ENCODE measurements around the gene CHST8. TPM values are rescaled to one million over a fixed set of nuclear protein-coding genes. Genes with fewer than 3 reads are reported as not detected.

The CHST8 gene
- total and polyA plus RNA-seq, 2 of the 13 experiments (the other 11 are each of a cell fraction or from before 2014, with no cell fraction given): not detected

DNA sequence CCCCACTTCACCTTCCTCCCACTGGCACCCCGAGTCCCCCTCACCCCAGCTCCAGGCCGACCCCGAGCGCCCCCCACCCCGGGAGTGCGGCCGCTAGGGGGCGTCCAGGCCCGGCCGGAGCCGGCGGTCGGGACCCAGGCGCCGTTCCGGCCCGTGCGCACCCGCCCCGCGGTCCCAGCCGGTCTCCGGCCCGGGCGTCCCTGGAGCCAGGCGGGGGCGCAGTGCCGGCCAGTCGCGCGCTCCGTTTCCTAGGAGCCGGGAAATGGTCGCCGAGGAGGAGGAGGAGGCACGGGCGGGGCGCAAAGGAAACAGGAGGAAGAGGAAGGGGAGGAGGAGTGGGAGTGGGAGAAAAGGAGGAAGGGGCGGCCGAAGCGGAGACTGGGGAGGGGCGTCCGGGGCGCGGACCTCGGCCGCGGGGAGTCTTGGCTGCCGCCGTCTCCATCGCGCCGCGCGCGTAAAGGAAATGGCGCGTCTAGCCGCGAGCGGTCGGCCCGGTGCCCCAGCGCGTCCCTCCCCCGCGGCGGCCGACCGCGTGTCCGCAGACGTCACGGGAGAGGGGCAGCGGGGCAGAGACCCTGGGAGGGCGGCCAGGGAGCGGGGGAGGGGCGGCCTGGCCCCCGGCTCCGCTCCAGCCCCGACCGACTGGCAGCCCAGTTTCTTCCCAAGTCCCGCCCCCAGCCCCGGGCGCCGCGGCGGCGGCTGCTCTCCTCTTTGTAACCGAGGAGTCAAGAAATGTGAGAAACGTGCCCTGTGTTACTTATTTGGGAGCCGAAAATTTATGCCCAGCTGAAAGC, 173.8 kb downstream of the CHST8 start (continued):
- TF ChIP-seq RBM22 (optimal IDR thresholded peaks at IDR 0.05; ENCODE audit: low read length) (no peak), TCF12 (IDR thresholded peaks at IDR 0.05) (no peak), TCF12 (CRISPR knock-in tag; IDR thresholded peaks at IDR 0.05) (0 out of 2 replicates have a peak, but pooled peaks have one; percentile 31), IRX3 (CRISPR knock-in tag; IDR thresholded peaks at IDR 0.05; ENCODE audit: borderline replicate concordance, low read depth) (no peak), ZNF232 (CRISPR knock-in tag; IDR thresholded peaks at IDR 0.05; ENCODE audit: borderline replicate concordance) (no peak), ZNF552 (CRISPR knock-in tag; IDR thresholded peaks at IDR 0.05; ENCODE audit: borderline replicate concordance) (no peak), ZNF558 (CRISPR knock-in tag; IDR thresholded peaks at IDR 0.05; ENCODE audit: borderline replicate concordance) (no peak), KDM3A (CRISPR knock-in tag; IDR thresholded peaks at IDR 0.05; ENCODE audit: low read depth) (no peak; the same call in 1 of the 2 replicates), DMAP1 (CRISPR knock-in tag; IDR thresholded peaks at IDR 0.05) (peak; percentile 54), ARNT2 (CRISPR knock-in tag; IDR thresholded peaks at IDR 0.05; ENCODE audit: low read depth) (peak; percentile 40)
- TF ChIP-seq, protein P1, sequence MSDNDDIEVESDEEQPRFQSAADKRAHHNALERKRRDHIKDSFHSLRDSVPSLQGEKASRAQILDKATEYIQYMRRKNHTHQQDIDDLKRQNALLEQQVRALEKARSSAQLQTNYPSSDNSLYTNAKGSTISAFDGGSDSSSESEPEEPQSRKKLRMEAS (IDR thresholded peaks at IDR 0.05): peak; percentile 72
- TF ChIP-seq, protein P2, sequence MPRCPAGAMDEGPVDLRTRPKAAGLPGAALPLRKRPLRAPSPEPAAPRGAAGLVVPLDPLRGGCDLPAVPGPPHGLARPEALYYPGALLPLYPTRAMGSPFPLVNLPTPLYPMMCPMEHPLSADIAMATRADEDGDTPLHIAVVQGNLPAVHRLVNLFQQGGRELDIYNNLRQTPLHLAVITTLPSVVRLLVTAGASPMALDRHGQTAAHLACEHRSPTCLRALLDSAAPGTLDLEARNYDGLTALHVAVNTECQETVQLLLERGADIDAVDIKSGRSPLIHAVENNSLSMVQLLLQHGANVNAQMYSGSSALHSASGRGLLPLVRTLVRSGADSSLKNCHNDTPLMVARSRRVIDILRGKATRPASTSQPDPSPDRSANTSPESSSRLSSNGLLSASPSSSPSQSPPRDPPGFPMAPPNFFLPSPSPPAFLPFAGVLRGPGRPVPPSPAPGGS (CRISPR knock-in tag; IDR thresholded peaks at IDR 0.05): peak; percentile 55; the same call in 1 of the 2 replicates
- TF ChIP-seq, protein P3, sequence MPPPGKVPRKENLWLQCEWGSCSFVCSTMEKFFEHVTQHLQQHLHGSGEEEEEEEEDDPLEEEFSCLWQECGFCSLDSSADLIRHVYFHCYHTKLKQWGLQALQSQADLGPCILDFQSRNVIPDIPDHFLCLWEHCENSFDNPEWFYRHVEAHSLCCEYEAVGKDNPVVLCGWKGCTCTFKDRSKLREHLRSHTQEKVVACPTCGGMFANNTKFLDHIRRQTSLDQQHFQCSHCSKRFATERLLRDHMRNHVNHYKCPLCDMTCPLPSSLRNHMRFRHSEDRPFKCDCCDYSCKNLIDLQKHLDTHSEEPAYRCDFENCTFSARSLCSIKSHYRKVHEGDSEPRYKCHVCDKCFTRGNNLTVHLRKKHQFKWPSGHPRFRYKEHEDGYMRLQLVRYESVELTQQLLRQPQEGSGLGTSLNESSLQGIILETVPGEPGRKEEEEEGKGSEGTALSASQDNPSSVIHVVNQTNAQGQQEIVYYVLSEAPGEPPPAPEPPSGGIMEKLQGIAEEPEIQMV (CRISPR knock-in tag; IDR thresholded peaks at IDR 0.05; ENCODE audit: low read depth): no peak
- TF ChIP-seq, protein P4, sequence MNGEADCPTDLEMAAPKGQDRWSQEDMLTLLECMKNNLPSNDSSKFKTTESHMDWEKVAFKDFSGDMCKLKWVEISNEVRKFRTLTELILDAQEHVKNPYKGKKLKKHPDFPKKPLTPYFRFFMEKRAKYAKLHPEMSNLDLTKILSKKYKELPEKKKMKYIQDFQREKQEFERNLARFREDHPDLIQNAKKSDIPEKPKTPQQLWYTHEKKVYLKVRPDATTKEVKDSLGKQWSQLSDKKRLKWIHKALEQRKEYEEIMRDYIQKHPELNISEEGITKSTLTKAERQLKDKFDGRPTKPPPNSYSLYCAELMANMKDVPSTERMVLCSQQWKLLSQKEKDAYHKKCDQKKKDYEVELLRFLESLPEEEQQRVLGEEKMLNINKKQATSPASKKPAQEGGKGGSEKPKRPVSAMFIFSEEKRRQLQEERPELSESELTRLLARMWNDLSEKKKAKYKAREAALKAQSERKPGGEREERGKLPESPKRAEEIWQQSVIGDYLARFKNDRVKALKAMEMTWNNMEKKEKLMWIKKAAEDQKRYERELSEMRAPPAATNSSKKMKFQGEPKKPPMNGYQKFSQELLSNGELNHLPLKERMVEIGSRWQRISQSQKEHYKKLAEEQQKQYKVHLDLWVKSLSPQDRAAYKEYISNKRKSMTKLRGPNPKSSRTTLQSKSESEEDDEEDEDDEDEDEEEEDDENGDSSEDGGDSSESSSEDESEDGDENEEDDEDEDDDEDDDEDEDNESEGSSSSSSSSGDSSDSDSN (CRISPR knock-in tag; IDR thresholded peaks at IDR 0.05): peak; percentile 90
- TF ChIP-seq, protein P5, sequence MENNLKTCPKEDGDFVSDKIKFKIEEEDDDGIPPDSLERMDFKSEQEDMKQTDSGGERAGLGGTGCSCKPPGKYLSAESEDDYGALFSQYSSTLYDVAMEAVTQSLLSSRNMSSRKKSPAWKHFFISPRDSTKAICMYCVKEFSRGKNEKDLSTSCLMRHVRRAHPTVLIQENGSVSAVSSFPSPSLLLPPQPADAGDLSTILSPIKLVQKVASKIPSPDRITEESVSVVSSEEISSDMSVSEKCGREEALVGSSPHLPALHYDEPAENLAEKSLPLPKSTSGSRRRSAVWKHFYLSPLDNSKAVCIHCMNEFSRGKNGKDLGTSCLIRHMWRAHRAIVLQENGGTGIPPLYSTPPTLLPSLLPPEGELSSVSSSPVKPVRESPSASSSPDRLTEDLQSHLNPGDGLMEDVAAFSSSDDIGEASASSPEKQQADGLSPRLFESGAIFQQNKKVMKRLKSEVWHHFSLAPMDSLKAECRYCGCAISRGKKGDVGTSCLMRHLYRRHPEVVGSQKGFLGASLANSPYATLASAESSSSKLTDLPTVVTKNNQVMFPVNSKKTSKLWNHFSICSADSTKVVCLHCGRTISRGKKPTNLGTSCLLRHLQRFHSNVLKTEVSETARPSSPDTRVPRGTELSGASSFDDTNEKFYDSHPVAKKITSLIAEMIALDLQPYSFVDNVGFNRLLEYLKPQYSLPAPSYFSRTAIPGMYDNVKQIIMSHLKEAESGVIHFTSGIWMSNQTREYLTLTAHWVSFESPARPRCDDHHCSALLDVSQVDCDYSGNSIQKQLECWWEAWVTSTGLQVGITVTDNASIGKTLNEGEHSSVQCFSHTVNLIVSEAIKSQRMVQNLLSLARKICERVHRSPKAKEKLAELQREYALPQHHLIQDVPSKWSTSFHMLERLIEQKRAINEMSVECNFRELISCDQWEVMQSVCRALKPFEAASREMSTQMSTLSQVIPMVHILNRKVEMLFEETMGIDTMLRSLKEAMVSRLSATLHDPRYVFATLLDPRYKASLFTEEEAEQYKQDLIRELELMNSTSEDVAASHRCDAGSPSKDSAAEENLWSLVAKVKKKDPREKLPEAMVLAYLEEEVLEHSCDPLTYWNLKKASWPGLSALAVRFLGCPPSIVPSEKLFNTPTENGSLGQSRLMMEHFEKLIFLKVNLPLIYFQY (CRISPR knock-in tag; IDR thresholded peaks at IDR 0.05; ENCODE audit: borderline replicate concordance): peak; percentile 46; the same call in 1 of the 2 replicates
- TF ChIP-seq, protein P6, sequence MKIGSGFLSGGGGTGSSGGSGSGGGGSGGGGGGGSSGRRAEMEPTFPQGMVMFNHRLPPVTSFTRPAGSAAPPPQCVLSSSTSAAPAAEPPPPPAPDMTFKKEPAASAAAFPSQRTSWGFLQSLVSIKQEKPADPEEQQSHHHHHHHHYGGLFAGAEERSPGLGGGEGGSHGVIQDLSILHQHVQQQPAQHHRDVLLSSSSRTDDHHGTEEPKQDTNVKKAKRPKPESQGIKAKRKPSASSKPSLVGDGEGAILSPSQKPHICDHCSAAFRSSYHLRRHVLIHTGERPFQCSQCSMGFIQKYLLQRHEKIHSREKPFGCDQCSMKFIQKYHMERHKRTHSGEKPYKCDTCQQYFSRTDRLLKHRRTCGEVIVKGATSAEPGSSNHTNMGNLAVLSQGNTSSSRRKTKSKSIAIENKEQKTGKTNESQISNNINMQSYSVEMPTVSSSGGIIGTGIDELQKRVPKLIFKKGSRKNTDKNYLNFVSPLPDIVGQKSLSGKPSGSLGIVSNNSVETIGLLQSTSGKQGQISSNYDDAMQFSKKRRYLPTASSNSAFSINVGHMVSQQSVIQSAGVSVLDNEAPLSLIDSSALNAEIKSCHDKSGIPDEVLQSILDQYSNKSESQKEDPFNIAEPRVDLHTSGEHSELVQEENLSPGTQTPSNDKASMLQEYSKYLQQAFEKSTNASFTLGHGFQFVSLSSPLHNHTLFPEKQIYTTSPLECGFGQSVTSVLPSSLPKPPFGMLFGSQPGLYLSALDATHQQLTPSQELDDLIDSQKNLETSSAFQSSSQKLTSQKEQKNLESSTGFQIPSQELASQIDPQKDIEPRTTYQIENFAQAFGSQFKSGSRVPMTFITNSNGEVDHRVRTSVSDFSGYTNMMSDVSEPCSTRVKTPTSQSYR (CRISPR knock-in tag; IDR thresholded peaks at IDR 0.05; ENCODE audit: borderline replicate concordance): peak; percentile 77; the same call in 1 of the 2 replicates

Measured in HepG2 (cell line).